ENCODE measurements around the gene KRT71.

KRT71 gene

GRCh38 chr12:52573743-52574142, 20.8 kb upstream of the KRT71 start, which contains the start of gene KRT74:
KRT74 (minus strand) TSS chr12:52573843; CDS start chr12:52573777, 66 bp downstream.
- DNase-seq: no peak

- no peak for DNase-seq
Observed at GRCh38 chr12:52573306-52573705, 20.4 kb upstream of the KRT71 start.

GRCh38 chr12:52570511-52570910, 17.6 kb upstream of the KRT71 start:
- no peak for DNase-seq

- no peak for DNase-seq
Observed at GRCh38 chr12:52568111-52568510, 15.2 kb upstream of the KRT71 start.

- peak; percentile 75 for DNase-seq
Observed at GRCh38 chr12:52566847-52567291, 13.9 kb upstream of the KRT71 start.

- DNase-seq: no peak
Observed at GRCh38 chr12:52564582-52564981, 11.6 kb upstream of the KRT71 start.

- no peak for DNase-seq
Observed at GRCh38 chr12:52561880-52562449, 9.0 kb upstream of the KRT71 start.

- DNase-seq: no peak
Observed at GRCh38 chr12:52559979-52560378, 7.0 kb upstream of the KRT71 start.

GRCh38 chr12:52558781-52559445, 6.0 kb upstream of the KRT71 start:
- DNase-seq: no peak

GRCh38 chr12:52557476-52557875, 4.5 kb upstream of the KRT71 start:
- no peak for DNase-seq

GRCh38 chr12:52555577-52555976, 2.6 kb upstream of the KRT71 start:
- peak; percentile 39 for DNase-seq

GRCh38 chr12:52552055-52552454, 890 bp downstream of the KRT71 start:
- DNase-seq: no peak

- DNase-seq: no peak
Observed at GRCh38 chr12:52551216-52551865, 1.6 kb downstream of the KRT71 start.

GRCh38 chr12:52546126-52546525, 6.8 kb downstream of the KRT71 start:
- DNase-seq: no peak

GRCh38 chr12:52543985-52544883, 8.7 kb downstream of the KRT71 start:
- no peak for DNase-seq

GRCh38 chr12:52542785-52543318, 10.1 kb downstream of the KRT71 start:
- DNase-seq: no peak

- DNase-seq: no peak
Observed at GRCh38 chr12:52542157-52542556, 10.8 kb downstream of the KRT71 start.

GRCh38 chr12:52541709-52542108, 11.2 kb downstream of the KRT71 start:
- DNase-seq: no peak

- DNase-seq: no peak
Observed at GRCh38 chr12:52540531-52540930, 12.4 kb downstream of the KRT71 start.

GRCh38 chr12:52539821-52540173, 13.1 kb downstream of the KRT71 start:
- no peak for DNase-seq

GRCh38 chr12:52539083-52539820, 13.7 kb downstream of the KRT71 start:
- no peak for DNase-seq

- no peak for DNase-seq
Observed at GRCh38 chr12:52537101-52537500, 15.8 kb downstream of the KRT71 start.
